Measurements from ENCODE around the gene LAPTM5. TPM values are rescaled to one million over a fixed set of nuclear protein-coding genes. Genes with fewer than 3 reads are reported as not detected.

LAPTM5 gene
- total and polyA plus RNA-seq, 3 donors from 2014 or later, result 2.0 to 46.9 (median 16.3) TPM

- no peaks in the 10 kb centered on the region for H3K36me3 ChIP-seq (ENCODE audit: low read depth, missing control alignments)
- no peak overlapping the region for H3K27ac ChIP-seq
- H3K4me1 ChIP-seq, result peaks cover 10% of the 10 kb centered on the region
- intact Hi-C loops (cut with DNase I; ENCODE audit: low total_unique reads), result no loop called here
- no peak for DNase-seq
- H3K4me3 ChIP-seq, result no peak overlapping the region
- no peaks in the 10 kb centered on the region for H3K27me3 ChIP-seq
- TF ChIP-seq CTCF (IDR thresholded peaks at IDR 0.05) (no peak), POLR2A (IDR thresholded peaks at IDR 0.05) (no peak)
- H3K9me3 ChIP-seq, result no peaks in the 10 kb centered on the region
- 85 to 90% methylated on average over 6 to 10 of the region's 10 CpGs for WGBS, 2 donors
Observed at GRCh38 chr1:30763651-30764248, 6.2 kb upstream of the LAPTM5 start.

- H3K4me1 ChIP-seq, result peaks cover 10% of the 10 kb centered on the region
- TF ChIP-seq CTCF (IDR thresholded peaks at IDR 0.05), result no peak
- no peak for TF ChIP-seq POLR2A (IDR thresholded peaks at IDR 0.05)
- no peaks in the 10 kb centered on the region for H3K27me3 ChIP-seq
- 92 to 93% methylated on average over 6 to 7 of the region's 7 CpGs for WGBS, 2 donors
- intact Hi-C loops (cut with DNase I; ENCODE audit: low total_unique reads), result no loop called here
- H3K9me3 ChIP-seq, result no peaks in the 10 kb centered on the region
- H3K27ac ChIP-seq, result no peak overlapping the region
- no peak overlapping the region for H3K4me3 ChIP-seq
- DNase-seq, result no peak
- no peaks in the 10 kb centered on the region for H3K36me3 ChIP-seq (ENCODE audit: low read depth, missing control alignments)
Observed at GRCh38 chr1:30762930-30763650, 5.5 kb upstream of the LAPTM5 start.

GRCh38 chr1:30762152-30762929 is 4.8 kb upstream of the LAPTM5 start:
- H3K27me3 ChIP-seq, result no peaks in the 10 kb centered on the region
- intact Hi-C loops (cut with DNase I; ENCODE audit: low total_unique reads), result no loop called here
- no peak overlapping the region for H3K4me3 ChIP-seq
- no peak overlapping the region for H3K27ac ChIP-seq
- no peaks in the 10 kb centered on the region for H3K9me3 ChIP-seq
- WGBS, 2 donors, result 85 to 100% methylated on average over 1 to 6 of the region's 6 CpGs
- no peaks in the 10 kb centered on the region for H3K36me3 ChIP-seq (ENCODE audit: low read depth, missing control alignments)
- DNase-seq, result no peak
- TF ChIP-seq CTCF (IDR thresholded peaks at IDR 0.05) (no peak), POLR2A (IDR thresholded peaks at IDR 0.05) (no peak)
- peaks cover 10% of the 10 kb centered on the region for H3K4me1 ChIP-seq

GRCh38 chr1:30761381-30762151 is 4.0 kb upstream of the LAPTM5 start:
- WGBS, 2 donors, result 53 to 58% methylated on average over 8 to 11 of the region's 11 CpGs
- no peak overlapping the region for H3K4me3 ChIP-seq
- no peak for DNase-seq
- no peaks in the 10 kb centered on the region for H3K36me3 ChIP-seq (ENCODE audit: low read depth, missing control alignments)
- H3K9me3 ChIP-seq, result no peaks in the 10 kb centered on the region
- H3K4me1 ChIP-seq, result peaks cover 10% of the 10 kb centered on the region
- no peak overlapping the region for H3K27ac ChIP-seq
- TF ChIP-seq POLR2A (IDR thresholded peaks at IDR 0.05) (no peak), CTCF (IDR thresholded peaks at IDR 0.05) (no peak)
- intact Hi-C loops (cut with DNase I; ENCODE audit: low total_unique reads), result no loop called here
- H3K27me3 ChIP-seq, result no peaks in the 10 kb centered on the region
